Endothelial cell of umbilical vein (primary cell): ENCODE measurements around the gene PCP4L1. TPM values are rescaled to one million over a fixed set of nuclear protein-coding genes. Genes with fewer than 3 reads are reported as not detected.
"Not testable (repeated sequence)": the region's sequence is repeated elsewhere in the genome, so short reads cannot be mapped to it uniquely, and the experiment has no call there.

ENCODE experiments used
- BruUV-seq: library from RNA; stranded (reverse); fragments of 400-500 nt; replicated peaks from 2 replicates; lab custom pipeline; 2021; lab: Mats Ljungman, UMichigan
- CTCF ChIA-PET: fragments of 300-600, 350-600 bp; sonication (Branson Sonifier 250); formaldehyde crosslinking; loops from one replicate; lab custom pipeline; 2021; ENCODE audit warnings: antibody characterized with exemption, inconsistent platforms; lab: Charles Lee
- POLR2A ChIA-PET: fragments of 300-600, 350-600 bp; sonication (Branson Sonifier 250); formaldehyde crosslinking; loops from one replicate; lab custom pipeline; 2021; ENCODE audit warnings: antibody characterized with exemption, inconsistent platforms; lab: Charles Lee
- DNase-seq: peaks from one replicate; pipeline ENCODE4 v3.0.0-alpha.2; 2011; ENCODE audit warnings: low read depth, low spot score
- FAIRE-seq: peaks from 2 replicates; lab custom pipeline; 2011; peaks lifted over from hg19 to GRCh38; lab: Jason Lieb, UNC
- H2AFZ ChIP-seq: 2 replicates; pipeline ENCODE4 v1.6.0; 2012; ENCODE audit warnings: low read depth, low read length, control low read depth, inconsistent platforms
- H3K27ac ChIP-seq: 2 replicates; pipeline ENCODE4 v1.5.1; 2011; ENCODE audit warnings: low read depth, mild to moderate bottlenecking, control low read depth, low read length, moderate library complexity; ENCODE audit not compliant: insufficient read depth
- H3K27me3 ChIP-seq, 2 experiments: 2 replicates each; pipeline versions ENCODE4 v1.6.0 to v1.6.1; 2011; ENCODE audit warnings: low read length in 2 of 2, mixed read lengths in 1 of 2; ENCODE audit not compliant: control insufficient read depth in 2 of 2, insufficient read depth in 2 of 2
- H3K36me3 ChIP-seq, 2 experiments: 2 replicates in 1 of 2; 3 replicates in 1 of 2; pipeline ENCODE4 v1.5.1; 2011; ENCODE audit warnings: low read length in 2 of 2, mild to moderate bottlenecking in 1 of 2, moderate library complexity in 1 of 2; ENCODE audit not compliant: control insufficient read depth in 2 of 2, insufficient read depth in 2 of 2; ENCODE audit errors: extremely low read depth in 1 of 2
- H3K4me1 ChIP-seq: 3 replicates; pipeline ENCODE4 v1.5.1; 2011; ENCODE audit warnings: mild to moderate bottlenecking, low read length; ENCODE audit not compliant: control insufficient read depth, insufficient read depth; ENCODE audit errors: extremely low read depth
- H3K4me2 ChIP-seq: 2 replicates; pipeline ENCODE4 v1.6.1; 2011; ENCODE audit warnings: low read length, control low read depth, mixed read lengths; ENCODE audit not compliant: insufficient read depth
- H3K4me3 ChIP-seq, 3 experiments: fragments of 200-600 bp in 1 of 3; sonication (generic), shearing (Covaris generic) in 1 of 3; replicated peaks in 1 of 3; 2 replicates each; pipeline ENCODE4 v1.5.1; 2011 to 2016; ENCODE audit warnings: control low read depth in 3 of 3, low read length in 3 of 3, mild to moderate bottlenecking in 2 of 3, inconsistent platforms in 1 of 3, low read depth in 1 of 3, moderate library complexity in 1 of 3; ENCODE audit not compliant: insufficient read depth in 1 of 3
- H3K79me2 ChIP-seq: 2 replicates; pipeline ENCODE4 v1.6.0; 2012; ENCODE audit warnings: low read length, inconsistent platforms; ENCODE audit not compliant: control insufficient read depth, insufficient read depth
- H3K9ac ChIP-seq: replicated peaks from 2 replicates; pipeline ENCODE3; 2011; ENCODE audit warnings: low read length, control low read depth; ENCODE audit not compliant: insufficient read depth; ENCODE audit errors: extremely low read depth
- H3K9me1 ChIP-seq: replicated peaks from 3 replicates; pipeline ENCODE4 v1.6.0; 2011; ENCODE audit warnings: mild to moderate bottlenecking, low read length; ENCODE audit not compliant: control insufficient read depth, insufficient read depth; ENCODE audit errors: extremely low read depth
- H3K9me3 ChIP-seq: replicated peaks from 2 replicates; pipeline ENCODE4 v1.5.1; 2012; ENCODE audit warnings: low read length, inconsistent platforms; ENCODE audit not compliant: control insufficient read depth, insufficient read depth
- H4K20me1 ChIP-seq: replicated peaks from 2 replicates; pipeline ENCODE3; 2011; ENCODE audit warnings: mild to moderate bottlenecking, low read length; ENCODE audit not compliant: control insufficient read depth, insufficient read depth; ENCODE audit errors: extremely low read depth
- CTCF ChIP-seq, 2 donors: IDR thresholded peaks; 1 replicate in 1 of 2; 2 replicates in 1 of 2; pipeline ENCODE4 v1.5.1; 2011; ENCODE audit warnings: low read length in 2 of 2, mild to moderate bottlenecking in 2 of 2, moderate library complexity in 2 of 2, control low read depth in 1 of 2, inconsistent platforms in 1 of 2, low read depth in 1 of 2; ENCODE audit not compliant: insufficient read depth in 1 of 2; ENCODE audit errors: extremely low read depth in 1 of 2
- EZH2 ChIP-seq: IDR thresholded peaks from 2 replicates; pipeline ENCODE4 v1.6.1; 2012; ENCODE audit warnings: borderline replicate concordance, low read depth, mild to moderate bottlenecking, moderate library complexity, low read length, inconsistent platforms; ENCODE audit not compliant: severe bottlenecking
- FOS ChIP-seq: IDR thresholded peaks from 2 replicates; pipeline ENCODE4 v1.6.1; 2011; ENCODE audit warnings: mild to moderate bottlenecking, low read length, moderate library complexity, borderline replicate concordance; ENCODE audit not compliant: insufficient read depth
- GATA2 ChIP-seq: IDR thresholded peaks from 2 replicates; pipeline ENCODE4 v1.7.0; 2011; ENCODE audit warnings: low read depth, mild to moderate bottlenecking, moderate library complexity, mixed read lengths, low read length; ENCODE audit not compliant: insufficient read length, insufficient read depth
- JUN ChIP-seq: IDR thresholded peaks from 2 replicates; pipeline ENCODE4 v1.6.1; 2011; ENCODE audit warnings: borderline replicate concordance, low read depth; ENCODE audit not compliant: insufficient read length, insufficient read depth
- MAX ChIP-seq: IDR thresholded peaks from 2 replicates; pipeline ENCODE4 v1.6.1; 2011; ENCODE audit not compliant: insufficient read depth, insufficient read length
- MYC ChIP-seq: IDR thresholded peaks from one replicate; pipeline ENCODE4 v1.6.1; 2011; ENCODE audit warnings: mild to moderate bottlenecking, low read depth, low read length
- POLR2AphosphoS5 ChIP-seq: IDR thresholded peaks from 2 replicates; pipeline ENCODE4 v1.6.1; 2012; ENCODE audit warnings: low read depth, mild to moderate bottlenecking, control low read depth, low read length, moderate library complexity; ENCODE audit not compliant: insufficient read depth
- dilution Hi-C: fragments of 300-500 bp; cut with MboI; formaldehyde crosslinking; loops from one replicate; pipeline ENCODE4 v1.15.0; 2019; ENCODE audit warnings: low sequenced_read_pairs; ENCODE audit not compliant: extremely low pct_ligation_motif_present
- intact Hi-C: fragments of 100-400 bp; cut with micrococcal nuclease; formaldehyde crosslinking; loops from one replicate; pipeline ENCODE4 v1.10.0; 2022
- polyA plus RNA-seq, 4 experiments: library from polyadenylated mRNA; depleted of rRNA in 3 of 4; stranded (reverse) in 3 of 4; unstranded in 1 of 4; fragments of >200 nt; gene quantifications; 2 replicates each; pipeline versions ENCODE4 v1.2.1 to v1.2.3, GENCODE V29; 2011 to 2012; ENCODE audit warnings: missing spikeins in 1 of 4
- total RNA-seq: library from RNA; stranded (reverse); gene quantifications from 2 replicates; pipeline ENCODE4 v1.2.3, GENCODE V29; 2021

The PCP4L1 gene
- total and polyA plus RNA-seq, 2 donors (not counting 3 experiments of a cell fraction or from before 2014, with no cell fraction given): not detected

- no peak for FAIRE-seq
- Histone ChIP-seq H3K4me3 (no peak overlapping the region), H3K9ac (no peak overlapping the region), H3K36me3 (no peaks in the 10 kb centered on the region), H3K27me3 (no peaks in the 10 kb centered on the region), H2AFZ (no peak overlapping the region), H3K9me3 (no peaks in the 10 kb centered on the region), H3K4me2 (no peak overlapping the region), H3K27ac (no peak overlapping the region), H4K20me1 (no peaks in the 10 kb centered on the region), H3K9me1 (no peaks in the 10 kb centered on the region), H3K4me1 (no peaks in the 10 kb centered on the region), H3K79me2 (no peaks in the 10 kb centered on the region)
- CTCF ChIA-PET: interaction anchor here (1.1 kb wide), 1 partner anchor 32 kb away, joined by 3 read pairs; no protein-coding TSS in a partner anchor
- TF ChIP-seq GATA2: no peak
- no peak for TF ChIP-seq POLR2AphosphoS5
- no peak for TF ChIP-seq MAX
- no peak for TF ChIP-seq JUN
- no peak for TF ChIP-seq EZH2
- no peak for TF ChIP-seq MYC
- TF ChIP-seq FOS: no peak
- POLR2A ChIA-PET: no interaction called here
- DNase-seq: no peak
- BruUV-seq: no TSS peak
- dilution Hi-C loops (no loop called here), intact Hi-C loops (no loop called here)
These were observed 7.7 kb upstream of the PCP4L1 start for GRCh38 chr1:161250829-161251228.

GRCh38 chr1:161251579-161251978 lies 7.0 kb upstream of the PCP4L1 start:
- Histone ChIP-seq H3K79me2 (no peaks in the 10 kb centered on the region), H3K4me2 (no peak overlapping the region), H3K27ac (no peak overlapping the region), H2AFZ (no peak overlapping the region), H4K20me1 (no peaks in the 10 kb centered on the region), H3K9me1 (no peaks in the 10 kb centered on the region), H3K9ac (no peak overlapping the region), H3K4me3 (no peak overlapping the region), H3K9me3 (no peaks in the 10 kb centered on the region), H3K36me3 (no peaks in the 10 kb centered on the region), H3K27me3 (no peaks in the 10 kb centered on the region), H3K4me1 (no peaks in the 10 kb centered on the region)
- ChIA-PET POLR2A (no interaction called here), CTCF (no interaction called here)
- TF ChIP-seq CTCF (IDR thresholded peaks at IDR 0.05; ENCODE audit: extremely low read depth in 1 of 2, insufficient read depth in 1 of 2, low read depth in 1 of 2, low read length in 2 of 2): no peak
- TF ChIP-seq POLR2AphosphoS5: no peak
- FAIRE-seq (no peak), DNase-seq (no peak)
- no TSS peak for BruUV-seq
- intact Hi-C loops (no loop called here), dilution Hi-C loops (no loop called here)

- POLR2A ChIA-PET, H3K4me2 ChIP-seq, dilution Hi-C loops, intact Hi-C loops, H3K9ac ChIP-seq, H3K27ac ChIP-seq, H3K4me1 ChIP-seq, DNase-seq, H3K79me2 ChIP-seq, H3K9me3 ChIP-seq, H4K20me1 ChIP-seq, FAIRE-seq, H3K36me3 ChIP-seq, H3K9me1 ChIP-seq, BruUV-seq, H3K4me3 ChIP-seq, CTCF ChIA-PET, H2AFZ ChIP-seq: not testable (repeated sequence)
- peaks cover 15 to 26% of the 10 kb centered on the region in 2 experiments for H3K27me3 ChIP-seq
These were observed 3.2 kb upstream of the PCP4L1 start for GRCh38 chr1:161255302-161255701.
